HEK293 (cell line): ENCODE measurements around the gene WDR3.

ENCODE experiments used
- SETDB1 ChIP-seq: IDR thresholded peaks from one replicate; pipeline ENCODE4 v1.6.1; 2017; ENCODE audit warnings: mild to moderate bottlenecking, low read length, moderate library complexity, mixed read lengths; ENCODE audit not compliant: insufficient read length
- ZNF121 ChIP-seq: fragments of 450-650 bp; formaldehyde crosslinking; IDR thresholded peaks from 2 replicates; pipeline ENCODE4 v1.5.1; 2016; ENCODE audit warnings: missing biosample characterization, missing genetic modification characterization
- ZNF169 ChIP-seq: fragments of 450-650 bp; formaldehyde crosslinking; IDR thresholded peaks from 2 replicates; pipeline ENCODE4 v1.5.1; 2016; ENCODE audit warnings: missing biosample characterization, missing genetic modification characterization
- ZNF48 ChIP-seq: fragments of 450-650 bp; formaldehyde crosslinking; IDR thresholded peaks from 2 replicates; pipeline ENCODE4 v1.5.1; 2016; ENCODE audit warnings: missing biosample characterization, missing genetic modification characterization
- ZNF501 ChIP-seq: fragments of 450-650 bp; formaldehyde crosslinking; IDR thresholded peaks from 2 replicates; pipeline ENCODE4 v1.5.1; 2016; ENCODE audit warnings: missing biosample characterization, missing genetic modification characterization
- ZNF658 ChIP-seq: fragments of 450-650 bp; formaldehyde crosslinking; IDR thresholded peaks from 2 replicates; pipeline ENCODE4; 2016; ENCODE audit warnings: missing biosample characterization, missing genetic modification characterization
- ZNF777 ChIP-seq: fragments of 450-650 bp; formaldehyde crosslinking; IDR thresholded peaks from 2 replicates; pipeline ENCODE4 v1.5.1; 2017; ENCODE audit warnings: missing biosample characterization, missing genetic modification characterization, borderline replicate concordance
- TF ChIP-seq, protein P1 (sequence below): fragments of 450-650 bp; formaldehyde crosslinking; IDR thresholded peaks from 2 replicates; pipeline ENCODE4 v1.5.1; 2016; ENCODE audit warnings: missing biosample characterization, missing genetic modification characterization
- TF ChIP-seq, protein P2 (sequence below): fragments of 450-650 bp; formaldehyde crosslinking; optimal IDR thresholded peaks from 2 replicates; pipeline ENCODE3; 2016; ENCODE audit warnings: missing biosample characterization, mild to moderate bottlenecking, missing genetic modification characterization
- TF ChIP-seq, protein P3 (sequence below): fragments of 450-650 bp; formaldehyde crosslinking; IDR thresholded peaks from 2 replicates; pipeline ENCODE4 v1.5.1; 2016; ENCODE audit warnings: missing biosample characterization, missing genetic modification characterization
- TF ChIP-seq, protein P4 (sequence below): fragments of 450-650 bp; formaldehyde crosslinking; IDR thresholded peaks from 2 replicates; pipeline ENCODE4 v1.5.1; 2016; ENCODE audit warnings: missing biosample characterization, missing genetic modification characterization
- TF ChIP-seq, protein P5 (sequence below): fragments of 450-650 bp; formaldehyde crosslinking; IDR thresholded peaks from 2 replicates; pipeline ENCODE4 v1.5.1; 2016; ENCODE audit warnings: missing biosample characterization, missing genetic modification characterization
- TF ChIP-seq, protein P6 (sequence below): fragments of 450-650 bp; formaldehyde crosslinking; IDR thresholded peaks from 2 replicates; pipeline ENCODE4 v1.5.1; 2016; ENCODE audit warnings: missing biosample characterization, missing genetic modification characterization

DNA sequence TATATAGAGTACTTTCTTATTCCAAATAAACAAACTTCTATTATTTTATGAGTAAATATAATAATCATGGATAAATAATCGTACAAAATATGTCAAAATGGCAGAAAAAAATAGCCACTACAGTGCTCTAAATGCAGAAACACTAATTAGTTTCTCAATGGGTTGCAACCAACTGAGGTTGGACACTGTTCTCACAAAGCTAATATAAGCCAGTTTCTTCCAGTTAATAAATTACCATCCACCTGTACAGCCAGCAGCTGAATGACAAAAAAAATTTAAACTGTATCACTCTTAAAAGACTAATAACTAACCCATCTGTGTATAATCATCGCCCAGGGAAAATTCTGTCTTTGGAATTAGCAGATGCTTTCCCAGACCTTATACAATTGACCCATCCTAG lies 37.0 kb upstream of the WDR3 start:
- TF ChIP-seq, protein P1, sequence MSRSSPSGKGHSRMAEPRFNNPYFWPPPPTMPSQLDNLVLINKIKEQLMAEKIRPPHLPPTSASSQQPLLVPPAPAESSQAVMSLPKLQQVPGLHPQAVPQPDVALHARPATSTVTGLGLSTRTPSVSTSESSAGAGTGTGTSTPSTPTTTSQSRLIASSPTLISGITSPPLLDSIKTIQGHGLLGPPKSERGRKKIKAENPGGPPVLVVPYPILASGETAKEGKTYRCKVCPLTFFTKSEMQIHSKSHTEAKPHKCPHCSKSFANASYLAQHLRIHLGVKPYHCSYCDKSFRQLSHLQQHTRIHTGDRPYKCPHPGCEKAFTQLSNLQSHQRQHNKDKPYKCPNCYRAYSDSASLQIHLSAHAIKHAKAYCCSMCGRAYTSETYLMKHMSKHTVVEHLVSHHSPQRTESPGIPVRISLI (tag by site-specific recombination) = no peak
- TF ChIP-seq ZNF169 (tag by site-specific recombination) (no peak), ZNF501 (tag by site-specific recombination) (no peak), ZNF48 (no peak), ZNF121 (tag by site-specific recombination) (no peak), ZNF777 (tag by site-specific recombination) (no peak), SETDB1 (no peak), ZNF658 (no peak)
- TF ChIP-seq, protein P2, sequence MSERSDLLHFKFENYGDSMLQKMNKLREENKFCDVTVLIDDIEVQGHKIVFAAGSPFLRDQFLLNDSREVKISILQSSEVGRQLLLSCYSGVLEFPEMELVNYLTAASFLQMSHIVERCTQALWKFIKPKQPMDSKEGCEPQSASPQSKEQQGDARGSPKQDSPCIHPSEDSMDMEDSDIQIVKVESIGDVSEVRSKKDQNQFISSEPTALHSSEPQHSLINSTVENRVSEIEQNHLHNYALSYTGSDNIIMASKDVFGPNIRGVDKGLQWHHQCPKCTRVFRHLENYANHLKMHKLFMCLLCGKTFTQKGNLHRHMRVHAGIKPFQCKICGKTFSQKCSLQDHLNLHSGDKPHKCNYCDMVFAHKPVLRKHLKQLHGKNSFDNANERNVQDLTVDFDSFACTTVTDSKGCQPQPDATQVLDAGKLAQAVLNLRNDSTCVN (tag by site-specific recombination) = no peak
- TF ChIP-seq, protein P3, sequence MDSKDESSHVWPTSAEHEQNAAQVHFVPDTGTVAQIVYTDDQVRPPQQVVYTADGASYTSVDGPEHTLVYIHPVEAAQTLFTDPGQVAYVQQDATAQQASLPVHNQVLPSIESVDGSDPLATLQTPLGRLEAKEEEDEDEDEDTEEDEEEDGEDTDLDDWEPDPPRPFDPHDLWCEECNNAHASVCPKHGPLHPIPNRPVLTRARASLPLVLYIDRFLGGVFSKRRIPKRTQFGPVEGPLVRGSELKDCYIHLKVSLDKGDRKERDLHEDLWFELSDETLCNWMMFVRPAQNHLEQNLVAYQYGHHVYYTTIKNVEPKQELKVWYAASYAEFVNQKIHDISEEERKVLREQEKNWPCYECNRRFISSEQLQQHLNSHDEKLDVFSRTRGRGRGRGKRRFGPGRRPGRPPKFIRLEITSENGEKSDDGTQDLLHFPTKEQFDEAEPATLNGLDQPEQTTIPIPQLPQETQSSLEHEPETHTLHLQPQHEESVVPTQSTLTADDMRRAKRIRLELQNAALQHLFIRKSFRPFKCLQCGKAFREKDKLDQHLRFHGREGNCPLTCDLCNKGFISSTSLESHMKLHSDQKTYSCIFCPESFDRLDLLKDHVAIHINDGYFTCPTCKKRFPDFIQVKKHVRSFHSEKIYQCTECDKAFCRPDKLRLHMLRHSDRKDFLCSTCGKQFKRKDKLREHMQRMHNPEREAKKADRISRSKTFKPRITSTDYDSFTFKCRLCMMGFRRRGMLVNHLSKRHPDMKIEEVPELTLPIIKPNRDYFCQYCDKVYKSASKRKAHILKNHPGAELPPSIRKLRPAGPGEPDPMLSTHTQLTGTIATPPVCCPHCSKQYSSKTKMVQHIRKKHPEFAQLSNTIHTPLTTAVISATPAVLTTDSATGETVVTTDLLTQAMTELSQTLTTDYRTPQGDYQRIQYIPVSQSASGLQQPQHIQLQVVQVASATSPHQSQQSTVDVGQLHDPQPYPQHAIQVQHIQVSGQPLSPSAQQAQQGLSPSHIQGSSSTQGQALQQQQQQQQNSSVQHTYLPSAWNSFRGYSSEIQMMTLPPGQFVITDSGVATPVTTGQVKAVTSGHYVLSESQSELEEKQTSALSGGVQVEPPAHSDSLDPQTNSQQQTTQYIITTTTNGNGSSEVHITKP (tag by site-specific recombination) = no peak
- TF ChIP-seq, protein P4, sequence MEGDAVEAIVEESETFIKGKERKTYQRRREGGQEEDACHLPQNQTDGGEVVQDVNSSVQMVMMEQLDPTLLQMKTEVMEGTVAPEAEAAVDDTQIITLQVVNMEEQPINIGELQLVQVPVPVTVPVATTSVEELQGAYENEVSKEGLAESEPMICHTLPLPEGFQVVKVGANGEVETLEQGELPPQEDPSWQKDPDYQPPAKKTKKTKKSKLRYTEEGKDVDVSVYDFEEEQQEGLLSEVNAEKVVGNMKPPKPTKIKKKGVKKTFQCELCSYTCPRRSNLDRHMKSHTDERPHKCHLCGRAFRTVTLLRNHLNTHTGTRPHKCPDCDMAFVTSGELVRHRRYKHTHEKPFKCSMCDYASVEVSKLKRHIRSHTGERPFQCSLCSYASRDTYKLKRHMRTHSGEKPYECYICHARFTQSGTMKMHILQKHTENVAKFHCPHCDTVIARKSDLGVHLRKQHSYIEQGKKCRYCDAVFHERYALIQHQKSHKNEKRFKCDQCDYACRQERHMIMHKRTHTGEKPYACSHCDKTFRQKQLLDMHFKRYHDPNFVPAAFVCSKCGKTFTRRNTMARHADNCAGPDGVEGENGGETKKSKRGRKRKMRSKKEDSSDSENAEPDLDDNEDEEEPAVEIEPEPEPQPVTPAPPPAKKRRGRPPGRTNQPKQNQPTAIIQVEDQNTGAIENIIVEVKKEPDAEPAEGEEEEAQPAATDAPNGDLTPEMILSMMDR (tag by site-specific recombination) = no peak
- TF ChIP-seq, protein P5, sequence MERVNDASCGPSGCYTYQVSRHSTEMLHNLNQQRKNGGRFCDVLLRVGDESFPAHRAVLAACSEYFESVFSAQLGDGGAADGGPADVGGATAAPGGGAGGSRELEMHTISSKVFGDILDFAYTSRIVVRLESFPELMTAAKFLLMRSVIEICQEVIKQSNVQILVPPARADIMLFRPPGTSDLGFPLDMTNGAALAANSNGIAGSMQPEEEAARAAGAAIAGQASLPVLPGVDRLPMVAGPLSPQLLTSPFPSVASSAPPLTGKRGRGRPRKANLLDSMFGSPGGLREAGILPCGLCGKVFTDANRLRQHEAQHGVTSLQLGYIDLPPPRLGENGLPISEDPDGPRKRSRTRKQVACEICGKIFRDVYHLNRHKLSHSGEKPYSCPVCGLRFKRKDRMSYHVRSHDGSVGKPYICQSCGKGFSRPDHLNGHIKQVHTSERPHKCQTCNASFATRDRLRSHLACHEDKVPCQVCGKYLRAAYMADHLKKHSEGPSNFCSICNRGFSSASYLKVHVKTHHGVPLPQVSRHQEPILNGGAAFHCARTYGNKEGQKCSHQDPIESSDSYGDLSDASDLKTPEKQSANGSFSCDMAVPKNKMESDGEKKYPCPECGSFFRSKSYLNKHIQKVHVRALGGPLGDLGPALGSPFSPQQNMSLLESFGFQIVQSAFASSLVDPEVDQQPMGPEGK = no peak
- TF ChIP-seq, protein P6, sequence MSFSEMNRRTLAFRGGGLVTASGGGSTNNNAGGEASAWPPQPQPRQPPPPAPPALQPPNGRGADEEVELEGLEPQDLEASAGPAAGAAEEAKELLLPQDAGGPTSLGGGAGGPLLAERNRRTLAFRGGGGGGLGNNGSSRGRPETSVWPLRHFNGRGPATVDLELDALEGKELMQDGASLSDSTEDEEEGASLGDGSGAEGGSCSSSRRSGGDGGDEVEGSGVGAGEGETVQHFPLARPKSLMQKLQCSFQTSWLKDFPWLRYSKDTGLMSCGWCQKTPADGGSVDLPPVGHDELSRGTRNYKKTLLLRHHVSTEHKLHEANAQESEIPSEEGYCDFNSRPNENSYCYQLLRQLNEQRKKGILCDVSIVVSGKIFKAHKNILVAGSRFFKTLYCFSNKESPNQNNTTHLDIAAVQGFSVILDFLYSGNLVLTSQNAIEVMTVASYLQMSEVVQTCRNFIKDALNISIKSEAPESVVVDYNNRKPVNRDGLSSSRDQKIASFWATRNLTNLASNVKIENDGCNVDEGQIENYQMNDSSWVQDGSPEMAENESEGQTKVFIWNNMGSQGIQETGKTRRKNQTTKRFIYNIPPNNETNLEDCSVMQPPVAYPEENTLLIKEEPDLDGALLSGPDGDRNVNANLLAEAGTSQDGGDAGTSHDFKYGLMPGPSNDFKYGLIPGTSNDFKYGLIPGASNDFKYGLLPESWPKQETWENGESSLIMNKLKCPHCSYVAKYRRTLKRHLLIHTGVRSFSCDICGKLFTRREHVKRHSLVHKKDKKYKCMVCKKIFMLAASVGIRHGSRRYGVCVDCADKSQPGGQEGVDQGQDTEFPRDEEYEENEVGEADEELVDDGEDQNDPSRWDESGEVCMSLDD (tag by site-specific recombination) = no peak
